SU-DHL-6 (cell line): Measurements from ENCODE around the gene HECTD1.

Source experiments
- CTCF ChIP-seq: fragments of 200-600 bp; sonication (generic); IDR thresholded peaks from one replicate; pipeline ENCODE4 v1.5.1; 2017; ENCODE audit warnings: antibody characterized with exemption, mild to moderate bottlenecking, low read length, moderate library complexity; ENCODE audit not compliant: insufficient read depth, poor library complexity, severe bottlenecking
- EZH2phosphoT487 ChIP-seq: fragments of 200-600 bp; sonication (generic), shearing (Covaris generic); conservative IDR thresholded peaks from 2 replicates; pipeline ENCODE4 v1.6.1; 2018; ENCODE audit warnings: mild to moderate bottlenecking, antibody characterized with exemption, low read length, moderate library complexity, mixed read lengths

- TF ChIP-seq CTCF (no peak), EZH2phosphoT487 (no peak)
These were observed 882 bp downstream of the HECTD1 start for GRCh38 chr14:31206536-31207286.
